Measurements from ENCODE around the gene CARD11. TPM values are rescaled to one million over a fixed set of nuclear protein-coding genes. Genes with fewer than 3 reads are reported as not detected.

Gene CARD11
- total and polyA plus RNA-seq, 2 experiments from 2014 or later: 17.7 to 29.0 TPM

DNA sequence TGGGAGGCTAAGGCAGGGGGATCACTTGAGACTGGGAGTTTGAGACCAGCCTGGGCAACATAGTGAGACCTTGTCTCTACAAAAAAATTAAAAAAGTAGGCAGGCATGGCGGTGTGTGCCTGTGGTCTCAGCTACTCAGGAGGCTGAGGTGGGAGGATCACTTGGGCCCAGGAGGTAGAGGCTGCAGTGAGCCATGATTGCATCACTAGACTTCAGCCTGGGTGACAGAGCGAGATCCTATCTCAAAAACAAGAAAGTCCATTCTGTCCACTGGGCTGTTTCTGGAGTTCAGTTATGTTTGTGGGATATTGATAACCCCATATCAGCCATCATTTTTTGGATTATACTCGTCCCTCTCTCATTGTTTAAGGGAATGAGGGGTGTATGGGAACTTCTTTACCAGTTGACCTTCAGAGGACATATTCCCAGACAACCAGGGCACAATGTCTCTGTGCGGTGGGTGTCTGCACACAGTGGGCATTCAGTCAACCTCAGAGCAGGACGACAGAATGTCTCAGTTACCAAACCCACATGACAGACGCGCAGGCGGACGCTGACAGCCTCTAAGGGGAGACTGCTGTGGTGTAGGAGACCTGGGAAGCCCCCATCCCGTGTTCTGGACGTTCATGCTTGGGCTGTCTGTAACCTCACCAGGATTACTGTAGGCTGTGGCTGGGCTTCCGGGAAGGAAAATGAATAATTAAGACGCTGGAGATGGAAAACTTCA lies 69.4 kb downstream of the CARD11 start:
- Mint-ChIP-seq H3K27ac (no peak overlapping the region), H3K36me3 (ENCODE audit: low read depth) (no peaks in the 10 kb centered on the region), H3K4me1 (peaks cover 12% of the 10 kb centered on the region), H3K4me3 (no peak overlapping the region), H3K9me3 (no peaks in the 10 kb centered on the region), H3K27me3 (ENCODE audit: insufficient read depth, low read depth, poor library complexity) (no peaks in the 10 kb centered on the region)
- no peaks in the 10 kb centered on the region for H3F3A ChIP-seq (replicated peaks; ENCODE audit: low read depth)
- DNase-seq (ENCODE audit: low spot score): no peak
- TF ChIP-seq CREB1 (CRISPR knock-in tag; IDR thresholded peaks at IDR 0.05; ENCODE audit: low read depth): no peak
- no peak overlapping the region for H3K27ac ChIP-seq (ENCODE audit: low read depth)
- H3K9me2 ChIP-seq (ENCODE audit: insufficient read depth): 0 out of 2 replicates have a peak, but pooled peaks cover 4% of the 10 kb centered on the region
- H3K4me1 ChIP-seq (ENCODE audit: insufficient read depth): peaks cover 7% of the 10 kb centered on the region
- no peak overlapping the region for H2AFZ ChIP-seq
- no peak overlapping the region for H3K4me2 ChIP-seq
- ATAC-seq: no peak
- H3K4me3 ChIP-seq: no peak overlapping the region
- H4K20me1 ChIP-seq (replicated peaks; ENCODE audit: insufficient read depth): no peaks in the 10 kb centered on the region; the same call in 1 of the 2 replicates
- H3K36me3 ChIP-seq (ENCODE audit: insufficient read depth): no peaks in the 10 kb centered on the region
- H3K79me2 ChIP-seq (replicated peaks; ENCODE audit: insufficient read depth): no peaks in the 10 kb centered on the region
- H3K27me3 ChIP-seq (ENCODE audit: insufficient read depth): no peaks in the 10 kb centered on the region

DNA sequence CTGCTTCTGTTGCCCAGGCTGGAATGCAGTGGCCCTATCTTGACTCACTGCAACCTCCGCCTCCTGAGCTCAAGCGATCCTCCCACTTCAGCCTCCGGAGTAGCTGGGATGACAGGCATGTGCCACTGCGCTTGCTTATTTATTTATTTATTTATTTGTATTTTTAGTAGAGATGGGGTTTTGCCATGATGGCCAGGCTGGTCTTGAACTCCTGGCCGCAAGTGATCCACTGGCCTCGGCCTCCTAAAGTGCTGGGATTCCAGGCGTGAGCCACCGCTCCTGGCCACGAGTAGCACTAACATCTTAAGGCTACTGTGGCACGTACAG lies 70.9 kb downstream of the CARD11 start:
- DNase-seq (ENCODE audit: low spot score) (no peak), ATAC-seq (no peak)
- H3K27me3 ChIP-seq (ENCODE audit: insufficient read depth): no peaks in the 10 kb centered on the region
- no peak overlapping the region for H3K4me2 ChIP-seq
- no peak overlapping the region for H3K27ac ChIP-seq (ENCODE audit: low read depth)
- Mint-ChIP-seq H3K27ac (no peak overlapping the region), H3K9me3 (no peaks in the 10 kb centered on the region), H3K4me3 (no peak overlapping the region), H3K27me3 (ENCODE audit: insufficient read depth, low read depth, poor library complexity) (no peaks in the 10 kb centered on the region), H3K36me3 (ENCODE audit: low read depth) (no peaks in the 10 kb centered on the region), H3K4me1 (no peaks in the 10 kb centered on the region)
- H3K4me3 ChIP-seq: no peak overlapping the region
- no peaks in the 10 kb centered on the region for H3K36me3 ChIP-seq (ENCODE audit: insufficient read depth)
- 0 out of 2 replicates have a peak, but pooled peaks cover 4% of the 10 kb centered on the region for H3K9me2 ChIP-seq (ENCODE audit: insufficient read depth)
- no peak overlapping the region for H2AFZ ChIP-seq
- H3F3A ChIP-seq (replicated peaks; ENCODE audit: low read depth): no peaks in the 10 kb centered on the region
- no peaks in the 10 kb centered on the region for H3K4me1 ChIP-seq (ENCODE audit: insufficient read depth)
- no peaks in the 10 kb centered on the region for H4K20me1 ChIP-seq (replicated peaks; ENCODE audit: insufficient read depth)
- no peaks in the 10 kb centered on the region for H3K79me2 ChIP-seq (replicated peaks; ENCODE audit: insufficient read depth)
- TF ChIP-seq, protein P1, sequence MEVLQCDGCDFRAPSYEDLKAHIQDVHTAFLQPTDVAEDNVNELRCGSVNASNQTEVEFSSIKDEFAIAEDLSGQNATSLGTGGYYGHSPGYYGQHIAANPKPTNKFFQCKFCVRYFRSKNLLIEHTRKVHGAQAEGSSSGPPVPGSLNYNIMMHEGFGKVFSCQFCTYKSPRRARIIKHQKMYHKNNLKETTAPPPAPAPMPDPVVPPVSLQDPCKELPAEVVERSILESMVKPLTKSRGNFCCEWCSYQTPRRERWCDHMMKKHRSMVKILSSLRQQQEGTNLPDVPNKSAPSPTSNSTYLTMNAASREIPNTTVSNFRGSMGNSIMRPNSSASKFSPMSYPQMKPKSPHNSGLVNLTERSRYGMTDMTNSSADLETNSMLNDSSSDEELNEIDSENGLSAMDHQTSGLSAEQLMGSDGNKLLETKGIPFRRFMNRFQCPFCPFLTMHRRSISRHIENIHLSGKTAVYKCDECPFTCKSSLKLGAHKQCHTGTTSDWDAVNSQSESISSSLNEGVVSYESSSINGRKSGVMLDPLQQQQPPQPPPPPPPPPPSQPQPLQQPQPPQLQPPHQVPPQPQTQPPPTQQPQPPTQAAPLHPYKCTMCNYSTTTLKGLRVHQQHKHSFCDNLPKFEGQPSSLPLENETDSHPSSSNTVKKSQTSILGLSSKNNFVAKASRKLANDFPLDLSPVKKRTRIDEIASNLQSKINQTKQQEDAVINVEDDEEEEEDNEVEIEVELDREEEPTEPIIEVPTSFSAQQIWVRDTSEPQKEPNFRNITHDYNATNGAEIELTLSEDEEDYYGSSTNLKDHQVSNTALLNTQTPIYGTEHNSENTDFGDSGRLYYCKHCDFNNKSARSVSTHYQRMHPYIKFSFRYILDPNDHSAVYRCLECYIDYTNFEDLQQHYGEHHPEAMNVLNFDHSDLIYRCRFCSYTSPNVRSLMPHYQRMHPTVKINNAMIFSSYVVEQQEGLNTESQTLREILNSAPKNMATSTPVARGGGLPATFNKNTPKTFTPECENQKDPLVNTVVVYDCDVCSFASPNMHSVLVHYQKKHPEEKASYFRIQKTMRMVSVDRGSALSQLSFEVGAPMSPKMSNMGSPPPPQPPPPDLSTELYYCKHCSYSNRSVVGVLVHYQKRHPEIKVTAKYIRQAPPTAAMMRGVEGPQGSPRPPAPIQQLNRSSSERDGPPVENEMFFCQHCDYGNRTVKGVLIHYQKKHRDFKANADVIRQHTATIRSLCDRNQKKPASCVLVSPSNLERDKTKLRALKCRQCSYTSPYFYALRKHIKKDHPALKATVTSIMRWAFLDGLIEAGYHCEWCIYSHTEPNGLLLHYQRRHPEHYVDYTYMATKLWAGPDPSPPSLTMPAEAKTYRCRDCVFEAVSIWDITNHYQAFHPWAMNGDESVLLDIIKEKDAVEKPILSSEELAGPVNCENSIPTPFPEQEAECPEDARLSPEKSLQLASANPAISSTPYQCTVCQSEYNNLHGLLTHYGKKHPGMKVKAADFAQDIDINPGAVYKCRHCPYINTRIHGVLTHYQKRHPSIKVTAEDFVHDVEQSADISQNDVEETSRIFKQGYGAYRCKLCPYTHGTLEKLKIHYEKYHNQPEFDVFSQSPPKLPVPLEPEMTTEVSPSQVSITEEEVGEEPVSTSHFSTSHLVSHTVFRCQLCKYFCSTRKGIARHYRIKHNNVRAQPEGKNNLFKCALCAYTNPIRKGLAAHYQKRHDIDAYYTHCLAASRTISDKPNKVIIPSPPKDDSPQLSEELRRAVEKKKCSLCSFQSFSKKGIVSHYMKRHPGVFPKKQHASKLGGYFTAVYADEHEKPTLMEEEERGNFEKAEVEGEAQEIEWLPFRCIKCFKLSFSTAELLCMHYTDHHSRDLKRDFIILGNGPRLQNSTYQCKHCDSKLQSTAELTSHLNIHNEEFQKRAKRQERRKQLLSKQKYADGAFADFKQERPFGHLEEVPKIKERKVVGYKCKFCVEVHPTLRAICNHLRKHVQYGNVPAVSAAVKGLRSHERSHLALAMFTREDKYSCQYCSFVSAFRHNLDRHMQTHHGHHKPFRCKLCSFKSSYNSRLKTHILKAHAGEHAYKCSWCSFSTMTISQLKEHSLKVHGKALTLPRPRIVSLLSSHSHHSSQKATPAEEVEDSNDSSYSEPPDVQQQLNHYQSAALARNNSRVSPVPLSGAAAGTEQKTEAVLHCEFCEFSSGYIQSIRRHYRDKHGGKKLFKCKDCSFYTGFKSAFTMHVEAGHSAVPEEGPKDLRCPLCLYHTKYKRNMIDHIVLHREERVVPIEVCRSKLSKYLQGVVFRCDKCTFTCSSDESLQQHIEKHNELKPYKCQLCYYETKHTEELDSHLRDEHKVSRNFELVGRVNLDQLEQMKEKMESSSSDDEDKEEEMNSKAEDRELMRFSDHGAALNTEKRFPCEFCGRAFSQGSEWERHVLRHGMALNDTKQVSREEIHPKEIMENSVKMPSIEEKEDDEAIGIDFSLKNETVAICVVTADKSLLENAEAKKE (CRISPR knock-in tag; IDR thresholded peaks at IDR 0.05): no peak
- TF ChIP-seq, protein P2, sequence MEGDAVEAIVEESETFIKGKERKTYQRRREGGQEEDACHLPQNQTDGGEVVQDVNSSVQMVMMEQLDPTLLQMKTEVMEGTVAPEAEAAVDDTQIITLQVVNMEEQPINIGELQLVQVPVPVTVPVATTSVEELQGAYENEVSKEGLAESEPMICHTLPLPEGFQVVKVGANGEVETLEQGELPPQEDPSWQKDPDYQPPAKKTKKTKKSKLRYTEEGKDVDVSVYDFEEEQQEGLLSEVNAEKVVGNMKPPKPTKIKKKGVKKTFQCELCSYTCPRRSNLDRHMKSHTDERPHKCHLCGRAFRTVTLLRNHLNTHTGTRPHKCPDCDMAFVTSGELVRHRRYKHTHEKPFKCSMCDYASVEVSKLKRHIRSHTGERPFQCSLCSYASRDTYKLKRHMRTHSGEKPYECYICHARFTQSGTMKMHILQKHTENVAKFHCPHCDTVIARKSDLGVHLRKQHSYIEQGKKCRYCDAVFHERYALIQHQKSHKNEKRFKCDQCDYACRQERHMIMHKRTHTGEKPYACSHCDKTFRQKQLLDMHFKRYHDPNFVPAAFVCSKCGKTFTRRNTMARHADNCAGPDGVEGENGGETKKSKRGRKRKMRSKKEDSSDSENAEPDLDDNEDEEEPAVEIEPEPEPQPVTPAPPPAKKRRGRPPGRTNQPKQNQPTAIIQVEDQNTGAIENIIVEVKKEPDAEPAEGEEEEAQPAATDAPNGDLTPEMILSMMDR (conservative IDR thresholded peaks at IDR 0.05; ENCODE audit: low read depth in 2 of 2): no peak
- TF ChIP-seq POLR2AphosphoS5 (IDR thresholded peaks at IDR 0.05; ENCODE audit: low read depth) (no peak), NANOG (IDR thresholded peaks at IDR 0.05; ENCODE audit: borderline replicate concordance) (no peak), JUNB (IDR thresholded peaks at IDR 0.05; ENCODE audit: unreplicated experiment) (no peak), CREB1 (CRISPR knock-in tag; IDR thresholded peaks at IDR 0.05; ENCODE audit: low read depth) (no peak), EZH2phosphoT487 (IDR thresholded peaks at IDR 0.05; ENCODE audit: unreplicated experiment) (no peak), ZNF331 (CRISPR knock-in tag; IDR thresholded peaks at IDR 0.05; ENCODE audit: low read depth) (no peak)
- TF ChIP-seq, protein P3, sequence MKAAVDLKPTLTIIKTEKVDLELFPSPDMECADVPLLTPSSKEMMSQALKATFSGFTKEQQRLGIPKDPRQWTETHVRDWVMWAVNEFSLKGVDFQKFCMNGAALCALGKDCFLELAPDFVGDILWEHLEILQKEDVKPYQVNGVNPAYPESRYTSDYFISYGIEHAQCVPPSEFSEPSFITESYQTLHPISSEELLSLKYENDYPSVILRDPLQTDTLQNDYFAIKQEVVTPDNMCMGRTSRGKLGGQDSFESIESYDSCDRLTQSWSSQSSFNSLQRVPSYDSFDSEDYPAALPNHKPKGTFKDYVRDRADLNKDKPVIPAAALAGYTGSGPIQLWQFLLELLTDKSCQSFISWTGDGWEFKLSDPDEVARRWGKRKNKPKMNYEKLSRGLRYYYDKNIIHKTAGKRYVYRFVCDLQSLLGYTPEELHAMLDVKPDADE (IDR thresholded peaks at IDR 0.05): no peak
